Measurements from ENCODE around the gene ZNF888.
"Not testable (repeated sequence)": the region's sequence is repeated elsewhere in the genome, so short reads cannot be mapped to it uniquely, and the experiment has no call there.

Gene ZNF888

GRCh38 chr19:52922841-52923777 is at the start of gene ZNF888:
Gene ZNF888, minus strand, starts transcription at chr19:52923428. Its CDS starts 5,555 bp downstream, at chr19:52917873.
- in situ Hi-C loops (cut with HindIII; ENCODE audit: low sequenced_read_pairs) = no loop called here

- in situ Hi-C loops (cut with HindIII; ENCODE audit: low sequenced_read_pairs) = no loop called here
Measured at GRCh38 chr19:52967772-52968171, 44.5 kb upstream of the ZNF888 start.

- in situ Hi-C loops (cut with HindIII; ENCODE audit: low sequenced_read_pairs) = no loop called here
Measured at GRCh38 chr19:52963247-52963618, 40.0 kb upstream of the ZNF888 start.

GRCh38 chr19:52962394-52963246 is 39.4 kb upstream of the ZNF888 start, which contains the start of gene ZNF816:
Gene ZNF816, minus strand, starts transcription at chr19:52962881. Its CDS starts 6,792 bp downstream, at chr19:52956089.
- in situ Hi-C loops (cut with HindIII; ENCODE audit: low sequenced_read_pairs) = no loop called here

- in situ Hi-C loops (cut with HindIII; ENCODE audit: low sequenced_read_pairs) = no loop called here
Measured at GRCh38 chr19:52961981-52962380, 38.8 kb upstream of the ZNF888 start.

- in situ Hi-C loops (cut with HindIII; ENCODE audit: low sequenced_read_pairs) = no loop called here
Measured at GRCh38 chr19:52959613-52960295, 36.5 kb upstream of the ZNF888 start.

GRCh38 chr19:52957591-52957990 is 34.4 kb upstream of the ZNF888 start:
- in situ Hi-C loops (cut with HindIII; ENCODE audit: low sequenced_read_pairs) = no loop called here

GRCh38 chr19:52956917-52957316 is 33.7 kb upstream of the ZNF888 start:
- in situ Hi-C loops (cut with HindIII; ENCODE audit: low sequenced_read_pairs) = no loop called here

- in situ Hi-C loops (cut with HindIII; ENCODE audit: low sequenced_read_pairs) = no loop called here
Measured at GRCh38 chr19:52949422-52949821, 26.2 kb upstream of the ZNF888 start.

- in situ Hi-C loops (cut with HindIII; ENCODE audit: low sequenced_read_pairs) = no loop called here
Measured at GRCh38 chr19:52948025-52948770, 25.0 kb upstream of the ZNF888 start.

GRCh38 chr19:52946322-52947310 is 23.4 kb upstream of the ZNF888 start:
- in situ Hi-C loops (cut with HindIII; ENCODE audit: low sequenced_read_pairs) = no loop called here

GRCh38 chr19:52945652-52946321 is 22.6 kb upstream of the ZNF888 start:
- in situ Hi-C loops (cut with HindIII; ENCODE audit: low sequenced_read_pairs) = no loop called here

- in situ Hi-C loops (cut with HindIII; ENCODE audit: low sequenced_read_pairs) = not testable (repeated sequence)
Measured at GRCh38 chr19:52944703-52945493, 21.7 kb upstream of the ZNF888 start.

- in situ Hi-C loops (cut with HindIII; ENCODE audit: low sequenced_read_pairs) = no loop called here
Measured at GRCh38 chr19:52943884-52944643, 20.8 kb upstream of the ZNF888 start.

- in situ Hi-C loops (cut with HindIII; ENCODE audit: low sequenced_read_pairs) = no loop called here
Measured at GRCh38 chr19:52943134-52943883, 20.1 kb upstream of the ZNF888 start.

GRCh38 chr19:52942386-52943133 is 19.3 kb upstream of the ZNF888 start:
- in situ Hi-C loops (cut with HindIII; ENCODE audit: low sequenced_read_pairs) = no loop called here

Data from DLD1 (cell line).